Retinal pigment epithelial cell (primary cell): ENCODE results near the gene TOMT.
A peak's percentile ranks its signal among the peaks of the same experiment; 100 is the strongest.
"Not testable (repeated sequence)": the region's sequence is repeated elsewhere in the genome, so short reads cannot be mapped to it uniquely, and the experiment has no call there.

ENCODE experiments used
- DNase-seq: peaks from one replicate; pipeline ENCODE4 v3.0.0-alpha.2; 2010; ENCODE audit warnings: low read depth
- H3K4me3 ChIP-seq: 2 replicates; pipeline ENCODE4 v1.5.1; 2011; ENCODE audit warnings: mild to moderate bottlenecking, low read length, control low read depth, moderate library complexity
- TF ChIP-seq, protein P1 (sequence below): conservative IDR thresholded peaks from 2 replicates; pipeline ENCODE4 v1.5.1; 2011; ENCODE audit warnings: low read depth, low read length, control low read depth, inconsistent platforms

Gene TOMT

DNA sequence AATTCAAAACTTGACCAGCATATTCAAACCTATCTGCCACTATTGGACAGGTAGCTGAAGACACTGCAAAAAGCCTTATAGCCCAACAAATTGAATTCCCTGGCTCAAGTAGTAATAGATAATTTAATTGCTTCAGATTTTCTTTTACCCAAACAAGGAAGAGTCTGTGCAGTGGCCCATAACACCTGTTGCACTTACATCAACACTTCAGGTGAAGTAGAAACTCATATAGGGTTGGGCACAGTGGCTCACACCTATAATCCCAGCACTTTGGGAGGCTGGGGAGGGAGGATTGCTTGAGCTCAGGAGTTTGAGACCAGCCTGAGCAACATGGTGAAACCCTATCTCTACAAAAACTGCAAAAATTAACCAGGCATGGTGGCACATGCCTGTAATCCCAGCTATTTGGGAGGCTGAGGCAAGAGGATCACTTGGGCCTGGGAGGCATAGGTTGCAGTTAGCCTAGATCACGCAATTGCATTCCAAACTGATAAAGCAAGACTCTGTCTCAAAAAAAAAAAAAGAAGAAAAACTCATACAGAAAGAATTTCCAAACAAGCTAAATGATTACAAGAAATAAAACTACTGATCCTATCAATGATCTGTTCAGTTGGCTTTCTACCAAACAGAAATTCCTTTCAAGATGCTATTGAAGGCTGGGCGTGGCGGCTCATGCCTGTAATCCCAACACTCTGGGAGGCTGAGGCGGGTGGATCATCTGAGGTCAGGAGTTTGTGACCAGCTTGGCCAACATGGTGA is 39.3 kb downstream of the TOMT start:
- DNase-seq: peak; percentile 81
- no peak overlapping the region for H3K4me3 ChIP-seq
- TF ChIP-seq, protein P1, sequence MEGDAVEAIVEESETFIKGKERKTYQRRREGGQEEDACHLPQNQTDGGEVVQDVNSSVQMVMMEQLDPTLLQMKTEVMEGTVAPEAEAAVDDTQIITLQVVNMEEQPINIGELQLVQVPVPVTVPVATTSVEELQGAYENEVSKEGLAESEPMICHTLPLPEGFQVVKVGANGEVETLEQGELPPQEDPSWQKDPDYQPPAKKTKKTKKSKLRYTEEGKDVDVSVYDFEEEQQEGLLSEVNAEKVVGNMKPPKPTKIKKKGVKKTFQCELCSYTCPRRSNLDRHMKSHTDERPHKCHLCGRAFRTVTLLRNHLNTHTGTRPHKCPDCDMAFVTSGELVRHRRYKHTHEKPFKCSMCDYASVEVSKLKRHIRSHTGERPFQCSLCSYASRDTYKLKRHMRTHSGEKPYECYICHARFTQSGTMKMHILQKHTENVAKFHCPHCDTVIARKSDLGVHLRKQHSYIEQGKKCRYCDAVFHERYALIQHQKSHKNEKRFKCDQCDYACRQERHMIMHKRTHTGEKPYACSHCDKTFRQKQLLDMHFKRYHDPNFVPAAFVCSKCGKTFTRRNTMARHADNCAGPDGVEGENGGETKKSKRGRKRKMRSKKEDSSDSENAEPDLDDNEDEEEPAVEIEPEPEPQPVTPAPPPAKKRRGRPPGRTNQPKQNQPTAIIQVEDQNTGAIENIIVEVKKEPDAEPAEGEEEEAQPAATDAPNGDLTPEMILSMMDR: no peak

- TF ChIP-seq, protein P1: no peak
- no peak overlapping the region for H3K4me3 ChIP-seq
- DNase-seq: no peak
These were observed 40.9 kb downstream of the TOMT start for GRCh38 chr11:72146625-72147024.

DNA sequence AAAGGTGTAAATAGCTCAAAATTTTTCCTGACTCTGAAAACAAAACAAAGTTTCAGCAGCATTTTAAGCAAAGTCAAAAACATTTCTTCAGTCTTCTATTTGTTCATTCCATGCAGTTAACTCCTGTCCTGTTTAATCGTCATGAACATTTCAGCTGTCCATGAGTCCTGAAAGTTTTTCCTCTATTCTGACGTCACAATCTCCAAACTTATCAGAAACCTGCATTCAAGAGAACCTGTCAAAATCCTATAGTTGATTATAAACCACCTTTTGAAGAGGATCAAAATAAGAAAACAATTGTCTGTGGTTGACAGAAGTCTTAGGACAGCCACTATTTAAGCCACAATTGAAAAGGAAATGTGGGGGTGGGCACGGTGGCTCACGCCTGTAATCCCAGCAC is 45.2 kb downstream of the TOMT start:
- H3K4me3 ChIP-seq: no peak overlapping the region
- no peak for DNase-seq
- TF ChIP-seq, protein P1: no peak

GRCh38 chr11:72153874-72154273 is 48.1 kb downstream of the TOMT start:
- not testable (repeated sequence) for DNase-seq, H3K4me3 ChIP-seq

- TF ChIP-seq, protein P1: no peak
- no peak for DNase-seq
- H3K4me3 ChIP-seq: no peak overlapping the region
These were observed 49.1 kb downstream of the TOMT start for GRCh38 chr11:72154816-72155215.

DNA sequence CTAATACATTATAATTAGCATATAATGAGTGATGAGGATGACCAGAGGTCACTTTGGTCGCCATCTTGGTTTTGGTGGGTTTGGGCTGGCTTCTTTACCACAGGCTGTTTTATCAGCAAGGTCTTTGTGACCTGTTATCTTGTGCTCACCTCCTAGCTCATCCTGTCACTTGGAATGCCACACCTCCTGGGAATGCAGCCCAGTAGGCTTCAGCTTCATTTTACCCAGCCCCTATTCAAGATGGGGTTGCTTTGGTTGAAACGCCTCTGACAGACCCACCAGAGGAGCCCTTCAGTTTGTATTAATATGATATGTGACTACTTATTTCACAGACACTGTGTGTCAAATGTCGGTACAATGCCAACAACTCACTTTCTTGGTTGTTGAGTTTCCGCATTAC is 50.0 kb downstream of the TOMT start:
- TF ChIP-seq, protein P1: no peak
- no peak overlapping the region for H3K4me3 ChIP-seq
- DNase-seq: no peak

GRCh38 chr11:72157131-72157530 is 51.4 kb downstream of the TOMT start:
- H3K4me3 ChIP-seq: no peak overlapping the region
- no peak for DNase-seq
- TF ChIP-seq, protein P1: no peak
